SK-N-SH (cell line): ENCODE results near the gene KRTAP5-9. TPM values are rescaled to one million over a fixed set of nuclear protein-coding genes. Genes with fewer than 3 reads are reported as not detected.

Source experiments
- CTCF ChIA-PET: fragments of 300-600, 350-600 bp; formaldehyde crosslinking; extraction: SDS; loops from one replicate; lab custom pipeline; 2021; lab: Yijun Ruan, JAX
- POLR2A ChIA-PET: fragments of 350-600 bp; sonication (Branson Sonifier 250); formaldehyde crosslinking; extraction: SDS; loops from one replicate; lab custom pipeline; 2020; ENCODE audit warnings: antibody characterized with exemption, inconsistent platforms; lab: Yijun Ruan, JAX
- DNase-seq: peaks from one replicate; pipeline ENCODE4 v3.0.0; 2012
- H2AFZ ChIP-seq: fragments of 200-600 bp; sonication (generic); 2 replicates; pipeline ENCODE4 v1.8.1; 2016; ENCODE audit warnings: antibody characterized with exemption, mild to moderate bottlenecking, low read depth
- H3F3A ChIP-seq: fragments of 200-600 bp; sonication (generic); replicated peaks from 2 replicates; pipeline ENCODE3; 2016; ENCODE audit warnings: antibody characterized with exemption, mild to moderate bottlenecking; ENCODE audit not compliant: insufficient read depth
- H3K27ac ChIP-seq, 2 experiments: fragments of 200-500 bp in 1 of 2; fragments of 200-600 bp in 1 of 2; sonication (Bioruptor generic) in 1 of 2; sonication (generic), shearing (Covaris generic) in 1 of 2; 2 replicates each; pipeline versions ENCODE4 v1.5.1 to v1.6.1; 2014 to 2016; ENCODE audit warnings: low read depth in 2 of 2, inconsistent platforms in 1 of 2, low read length in 1 of 2, mild to moderate bottlenecking in 1 of 2, mixed read lengths in 1 of 2
- H3K27me3 ChIP-seq: fragments of 200-600 bp; sonication (generic), shearing (Covaris generic); 2 replicates; pipeline ENCODE4 v1.6.1; 2016; ENCODE audit warnings: mixed run types; ENCODE audit not compliant: insufficient read depth
- H3K36me3 ChIP-seq, 2 experiments: fragments of 200-500 bp in 1 of 2; fragments of 200-600 bp in 1 of 2; sonication (Bioruptor generic) in 1 of 2; sonication (generic) in 1 of 2; replicated peaks in 1 of 2; 2 replicates each; pipeline versions ENCODE3 to v1.5.1; 2014 to 2016; ENCODE audit warnings: low read length in 1 of 2, mild to moderate bottlenecking in 1 of 2; ENCODE audit not compliant: insufficient read depth in 2 of 2, control insufficient read depth in 1 of 2
- H3K4me1 ChIP-seq, 2 experiments: fragments of 200-500 bp in 1 of 2; fragments of 200-600 bp in 1 of 2; sonication (Bioruptor generic) in 1 of 2; sonication (generic), shearing (Covaris generic) in 1 of 2; 2 replicates each; pipeline versions ENCODE4 v1.5.1 to v1.6.1; 2014 to 2016; ENCODE audit warnings: low read depth in 1 of 2, low read length in 1 of 2, mixed run types in 1 of 2; ENCODE audit not compliant: insufficient read depth in 2 of 2, control insufficient read depth in 1 of 2
- H3K4me2 ChIP-seq: fragments of 200-600 bp; sonication (generic), shearing (Covaris generic); 2 replicates; pipeline ENCODE4 v1.6.1; 2017; ENCODE audit warnings: mixed run types
- H3K4me3 ChIP-seq, 2 experiments: fragments of 200-500 bp in 1 of 2; fragments of 200-600 bp in 1 of 2; sonication (Bioruptor generic) in 1 of 2; sonication (generic), shearing (Covaris generic) in 1 of 2; 2 replicates each; pipeline versions ENCODE4 v1.5.1 to v1.8.1; 2014 to 2016; ENCODE audit warnings: low read depth in 2 of 2, inconsistent platforms in 1 of 2, low read length in 1 of 2, mild to moderate bottlenecking in 1 of 2, mixed read lengths in 1 of 2, moderate library complexity in 1 of 2
- H3K79me2 ChIP-seq: fragments of 200-600 bp; sonication (generic); 2 replicates; pipeline ENCODE4 v1.8.1; 2017; ENCODE audit warnings: mild to moderate bottlenecking; ENCODE audit not compliant: insufficient read depth
- H3K9ac ChIP-seq: fragments of 200-600 bp; sonication (generic); 2 replicates; pipeline ENCODE4 v1.6.1; 2017; ENCODE audit warnings: mixed run types
- H3K9me2 ChIP-seq: fragments of 200-600 bp; sonication (generic); 2 replicates; pipeline ENCODE4 v1.6.1; 2017; ENCODE audit warnings: mixed run types
- H3K9me3 ChIP-seq: fragments of 200-600 bp; sonication (generic); 2 replicates; pipeline ENCODE4 v1.6.1; 2017; ENCODE audit warnings: mixed run types, mild to moderate bottlenecking, moderate library complexity
- H4K20me1 ChIP-seq: fragments of 200-600 bp; sonication (generic); 2 replicates; pipeline ENCODE4 v1.6.1; 2017; ENCODE audit warnings: mild to moderate bottlenecking, mixed run types; ENCODE audit not compliant: insufficient read depth
- CHD2 ChIP-seq: fragments of 150-350 bp; IDR thresholded peaks from 2 replicates; pipeline ENCODE4 v1.6.1; 2018; ENCODE audit warnings: low read length; ENCODE audit not compliant: partially characterized antibody
- ELF1 ChIP-seq: IDR thresholded peaks from 2 replicates; pipeline ENCODE4 v1.4.0; 2012
- EP300 ChIP-seq, 2 experiments: IDR thresholded peaks; 2 replicates each; pipeline versions ENCODE4 v1.4.0 to v1.6.1; 2012; ENCODE audit warnings: borderline replicate concordance in 1 of 2, low read depth in 1 of 2, low read length in 1 of 2
- EZH2phosphoT487 ChIP-seq: fragments of 200-600 bp; sonication (generic); IDR thresholded peaks from 2 replicates; pipeline ENCODE4 v1.6.1; 2017; ENCODE audit warnings: low read depth, mixed run types, mild to moderate bottlenecking, antibody characterized with exemption, moderate library complexity, borderline replicate concordance
- FOSL2 ChIP-seq: IDR thresholded peaks from 2 replicates; pipeline ENCODE4 v1.4.0; 2012; ENCODE audit warnings: low read depth, mild to moderate bottlenecking, moderate library complexity, borderline replicate concordance
- GABPA ChIP-seq: IDR thresholded peaks from 2 replicates; pipeline ENCODE4 v1.4.0; 2012; ENCODE audit warnings: low read depth, mild to moderate bottlenecking
- GATA2 ChIP-seq: sonication (generic); formaldehyde crosslinking; IDR thresholded peaks from 2 replicates; pipeline ENCODE4 v1.5.0; 2020; ENCODE audit warnings: mild to moderate bottlenecking, missing genetic modification reagents
- IRF3 ChIP-seq: fragments of 150-350 bp; IDR thresholded peaks from 2 replicates; pipeline ENCODE4 v1.6.1; 2016; ENCODE audit warnings: mild to moderate bottlenecking, low read depth, low read length
- JUND ChIP-seq: IDR thresholded peaks from 2 replicates; pipeline ENCODE4 v1.4.0; 2012
- MEF2A ChIP-seq: IDR thresholded peaks from 2 replicates; pipeline ENCODE4 v1.4.0; 2012; ENCODE audit warnings: low read depth, borderline replicate concordance
- NFIC ChIP-seq: IDR thresholded peaks from 2 replicates; pipeline ENCODE4 v1.4.0; 2012; ENCODE audit warnings: borderline replicate concordance
- NRF1 ChIP-seq: IDR thresholded peaks from 2 replicates; pipeline ENCODE4 v1.6.1; 2012; ENCODE audit warnings: low read depth, mild to moderate bottlenecking, low read length
- POLR2AphosphoS5 ChIP-seq: IDR thresholded peaks from 2 replicates; pipeline ENCODE4 v1.6.1; 2012; ENCODE audit warnings: low read depth, low read length
- RAD21 ChIP-seq: IDR thresholded peaks from 2 replicates; pipeline ENCODE4 v1.6.1; 2012; ENCODE audit warnings: mild to moderate bottlenecking, low read length
- SIN3A ChIP-seq: IDR thresholded peaks from 2 replicates; pipeline ENCODE4 v1.6.1; 2012; ENCODE audit warnings: low read depth, mild to moderate bottlenecking, low read length, moderate library complexity, borderline replicate concordance
- TCF12 ChIP-seq: IDR thresholded peaks from 2 replicates; pipeline ENCODE4 v1.4.0; 2012
- USF2 ChIP-seq: fragments of 150-350 bp; IDR thresholded peaks from 2 replicates; pipeline ENCODE4 v1.6.1; 2017; ENCODE audit warnings: antibody characterized with exemption, low read length, low read depth, borderline replicate concordance
- YY1 ChIP-seq: IDR thresholded peaks from 2 replicates; pipeline ENCODE4 v1.4.0; 2012; ENCODE audit warnings: low read depth, mild to moderate bottlenecking
- WGBS: methylation state at CpG from one replicate; pipeline ENCODE4 v1.1.6; 2017; ENCODE audit warnings: low lambda C conversion rate; 5-methylcytosine and 5-hydroxymethylcytosine counted together
- polyA plus RNA-seq, 3 experiments: library from polyadenylated mRNA; depleted of rRNA; stranded (reverse); fragments of >200 nt; gene quantifications; 2 replicates each; pipeline ENCODE4 v1.2.3, GENCODE V29; 2012
- TF ChIP-seq, protein P1 (sequence below): IDR thresholded peaks from 2 replicates; pipeline ENCODE4 v1.4.0; 2012; ENCODE audit warnings: low read depth
- TF ChIP-seq, protein P2 (sequence below): IDR thresholded peaks from 2 replicates; pipeline ENCODE4 v1.6.1; 2012; ENCODE audit warnings: mild to moderate bottlenecking, low read depth, low read length, moderate library complexity
- TF ChIP-seq, protein P3 (sequence below): IDR thresholded peaks from 2 replicates; pipeline ENCODE4 v1.4.0; 2012; ENCODE audit warnings: low read depth, borderline replicate concordance

Gene KRTAP5-9
- polyA plus RNA-seq, 1 of the 3 experiments (the other 2 are of a cell fraction): not detected

DNA sequence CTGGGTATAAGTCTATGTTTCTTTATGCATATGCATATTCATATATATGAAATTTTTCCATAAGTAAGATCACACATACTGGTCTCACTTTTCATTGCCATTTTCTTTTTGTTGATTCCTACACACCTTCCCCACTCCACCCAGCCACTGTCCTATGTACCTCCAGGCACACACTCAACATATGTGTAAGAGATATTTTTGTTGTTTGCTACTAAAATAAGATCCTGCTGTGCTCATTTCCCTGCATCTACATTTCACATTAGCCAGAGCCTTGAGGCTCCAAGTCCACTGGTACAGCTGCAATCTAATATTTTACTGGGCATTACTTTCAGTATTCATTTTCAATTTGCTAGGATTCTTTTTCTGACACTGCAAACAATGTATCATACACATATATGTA lies 9.0 kb downstream of the KRTAP5-9 start:
- Histone ChIP-seq H3K9ac (no peak overlapping the region), H3K4me2 (no peak overlapping the region), H3K79me2 (no peaks in the 10 kb centered on the region), H3K27me3 (no peaks in the 10 kb centered on the region), H3F3A (no peaks in the 10 kb centered on the region), H3K9me2 (no peaks in the 10 kb centered on the region), H4K20me1 (no peaks in the 10 kb centered on the region), H3K9me3 (no peaks in the 10 kb centered on the region), H3K4me3 (no peak overlapping the region), H3K4me1 (no peaks in the 10 kb centered on the region), H2AFZ (no peak overlapping the region), H3K27ac (no peak overlapping the region), H3K36me3 (no peaks in the 10 kb centered on the region)
- POLR2A ChIA-PET: no interaction called here
- TF ChIP-seq, protein P1, sequence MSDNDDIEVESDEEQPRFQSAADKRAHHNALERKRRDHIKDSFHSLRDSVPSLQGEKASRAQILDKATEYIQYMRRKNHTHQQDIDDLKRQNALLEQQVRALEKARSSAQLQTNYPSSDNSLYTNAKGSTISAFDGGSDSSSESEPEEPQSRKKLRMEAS: no peak
- TF ChIP-seq USF2 (no peak), GATA2 (CRISPR knock-in tag) (no peak), NRF1 (no peak), IRF3 (no peak), EP300 (IDR thresholded peaks at IDR 0.05; ENCODE audit: borderline replicate concordance in 1 of 2, low read depth in 1 of 2, low read length in 1 of 2) (no peak), GABPA (no peak), FOSL2 (no peak), EZH2phosphoT487 (no peak), ELF1 (no peak), JUND (no peak)
- CTCF ChIA-PET: interaction anchor here (2.1 kb wide), 1 partner anchor 23 kb away, joined by 9 read pairs; no protein-coding TSS in a partner anchor
- no peak for DNase-seq

GRCh38 chr11:71558996-71559395 lies 10.8 kb downstream of the KRTAP5-9 start:
- H2AFZ ChIP-seq: no peak overlapping the region
- ChIA-PET CTCF (interaction anchor here (1.3 kb wide), 1 partner anchor 21 kb away, joined by 4 read pairs; no protein-coding TSS in a partner anchor), POLR2A (no interaction called here)
- no peaks in the 10 kb centered on the region for H3K4me1 ChIP-seq
- H3K9me2 ChIP-seq: no peaks in the 10 kb centered on the region
- H3K27ac ChIP-seq: no peak overlapping the region
- no peak overlapping the region for H3K9ac ChIP-seq
- no peak for TF ChIP-seq NFIC
- no peak for TF ChIP-seq POLR2AphosphoS5
- TF ChIP-seq, protein P2, sequence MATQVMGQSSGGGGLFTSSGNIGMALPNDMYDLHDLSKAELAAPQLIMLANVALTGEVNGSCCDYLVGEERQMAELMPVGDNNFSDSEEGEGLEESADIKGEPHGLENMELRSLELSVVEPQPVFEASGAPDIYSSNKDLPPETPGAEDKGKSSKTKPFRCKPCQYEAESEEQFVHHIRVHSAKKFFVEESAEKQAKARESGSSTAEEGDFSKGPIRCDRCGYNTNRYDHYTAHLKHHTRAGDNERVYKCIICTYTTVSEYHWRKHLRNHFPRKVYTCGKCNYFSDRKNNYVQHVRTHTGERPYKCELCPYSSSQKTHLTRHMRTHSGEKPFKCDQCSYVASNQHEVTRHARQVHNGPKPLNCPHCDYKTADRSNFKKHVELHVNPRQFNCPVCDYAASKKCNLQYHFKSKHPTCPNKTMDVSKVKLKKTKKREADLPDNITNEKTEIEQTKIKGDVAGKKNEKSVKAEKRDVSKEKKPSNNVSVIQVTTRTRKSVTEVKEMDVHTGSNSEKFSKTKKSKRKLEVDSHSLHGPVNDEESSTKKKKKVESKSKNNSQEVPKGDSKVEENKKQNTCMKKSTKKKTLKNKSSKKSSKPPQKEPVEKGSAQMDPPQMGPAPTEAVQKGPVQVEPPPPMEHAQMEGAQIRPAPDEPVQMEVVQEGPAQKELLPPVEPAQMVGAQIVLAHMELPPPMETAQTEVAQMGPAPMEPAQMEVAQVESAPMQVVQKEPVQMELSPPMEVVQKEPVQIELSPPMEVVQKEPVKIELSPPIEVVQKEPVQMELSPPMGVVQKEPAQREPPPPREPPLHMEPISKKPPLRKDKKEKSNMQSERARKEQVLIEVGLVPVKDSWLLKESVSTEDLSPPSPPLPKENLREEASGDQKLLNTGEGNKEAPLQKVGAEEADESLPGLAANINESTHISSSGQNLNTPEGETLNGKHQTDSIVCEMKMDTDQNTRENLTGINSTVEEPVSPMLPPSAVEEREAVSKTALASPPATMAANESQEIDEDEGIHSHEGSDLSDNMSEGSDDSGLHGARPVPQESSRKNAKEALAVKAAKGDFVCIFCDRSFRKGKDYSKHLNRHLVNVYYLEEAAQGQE: no peak
- TF ChIP-seq SIN3A: no peak
- no peak for TF ChIP-seq GATA2 (CRISPR knock-in tag)
- TF ChIP-seq GABPA: no peak
- TF ChIP-seq YY1: no peak
- TF ChIP-seq MEF2A: no peak
- TF ChIP-seq, protein P3, sequence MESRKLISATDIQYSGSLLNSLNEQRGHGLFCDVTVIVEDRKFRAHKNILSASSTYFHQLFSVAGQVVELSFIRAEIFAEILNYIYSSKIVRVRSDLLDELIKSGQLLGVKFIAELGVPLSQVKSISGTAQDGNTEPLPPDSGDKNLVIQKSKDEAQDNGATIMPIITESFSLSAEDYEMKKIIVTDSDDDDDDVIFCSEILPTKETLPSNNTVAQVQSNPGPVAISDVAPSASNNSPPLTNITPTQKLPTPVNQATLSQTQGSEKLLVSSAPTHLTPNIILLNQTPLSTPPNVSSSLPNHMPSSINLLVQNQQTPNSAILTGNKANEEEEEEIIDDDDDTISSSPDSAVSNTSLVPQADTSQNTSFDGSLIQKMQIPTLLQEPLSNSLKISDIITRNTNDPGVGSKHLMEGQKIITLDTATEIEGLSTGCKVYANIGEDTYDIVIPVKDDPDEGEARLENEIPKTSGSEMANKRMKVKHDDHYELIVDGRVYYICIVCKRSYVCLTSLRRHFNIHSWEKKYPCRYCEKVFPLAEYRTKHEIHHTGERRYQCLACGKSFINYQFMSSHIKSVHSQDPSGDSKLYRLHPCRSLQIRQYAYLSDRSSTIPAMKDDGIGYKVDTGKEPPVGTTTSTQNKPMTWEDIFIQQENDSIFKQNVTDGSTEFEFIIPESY: no peak
- no peak for TF ChIP-seq TCF12
- TF ChIP-seq CHD2: no peak
- no peak for TF ChIP-seq RAD21
- no peak overlapping the region for H3K4me2 ChIP-seq
- no peak for DNase-seq
- H3K36me3 ChIP-seq: no peaks in the 10 kb centered on the region
- no peaks in the 10 kb centered on the region for H3K9me3 ChIP-seq
- 80% methylated on average over 1 of the region's 1 CpG for WGBS
- no peak overlapping the region for H3K4me3 ChIP-seq
- H3K79me2 ChIP-seq: no peaks in the 10 kb centered on the region
- no peaks in the 10 kb centered on the region for H3K27me3 ChIP-seq
- no peaks in the 10 kb centered on the region for H3F3A ChIP-seq
- H4K20me1 ChIP-seq: no peaks in the 10 kb centered on the region
